Tibial nerve (tissue), 4 donors: ENCODE results near the gene AFF3.

Experiments used
- CTCF ChIP-seq, 5 experiments: fragments of 200-600 bp in 3 of 5; fragments of 450-650 bp in 2 of 5; sonication (generic) in 3 of 5; IDR thresholded peaks; one replicate each; pipeline ENCODE4 v1.5.1; 2016 to 2019; ENCODE audit warnings: antibody characterized with exemption in 5 of 5, mild to moderate bottlenecking in 3 of 5, moderate library complexity in 2 of 5
- EP300 ChIP-seq, 2 donors: sonication (generic); formaldehyde crosslinking; IDR thresholded peaks; one replicate each; pipeline ENCODE4 v1.6.1; 2017; ENCODE audit warnings: antibody characterized with exemption in 2 of 2, mild to moderate bottlenecking in 1 of 2
- POLR2A ChIP-seq, 2 donors: fragments of 450-650 bp; IDR thresholded peaks; one replicate each; pipeline ENCODE4 v1.6.1; 2017; ENCODE audit warnings: antibody characterized with exemption in 2 of 2, mild to moderate bottlenecking in 2 of 2, moderate library complexity in 2 of 2

- TF ChIP-seq CTCF (IDR thresholded peaks at IDR 0.05) (no peak), POLR2A (IDR thresholded peaks at IDR 0.05) (no peak), EP300 (IDR thresholded peaks at IDR 0.05) (no peak)
Observed at GRCh38 chr2:100040906-100041305, 101.5 kb downstream of the AFF3 start.
